ENCODE data around the gene PHKG1. TPM values are rescaled to one million over a fixed set of nuclear protein-coding genes. Genes with fewer than 3 reads are reported as not detected.
"Not testable (repeated sequence)": the region's sequence is repeated elsewhere in the genome, so short reads cannot be mapped to it uniquely, and the experiment has no call there.

Gene PHKG1
- total RNA-seq, 1 donor from 2014 or later: not detected

DNA sequence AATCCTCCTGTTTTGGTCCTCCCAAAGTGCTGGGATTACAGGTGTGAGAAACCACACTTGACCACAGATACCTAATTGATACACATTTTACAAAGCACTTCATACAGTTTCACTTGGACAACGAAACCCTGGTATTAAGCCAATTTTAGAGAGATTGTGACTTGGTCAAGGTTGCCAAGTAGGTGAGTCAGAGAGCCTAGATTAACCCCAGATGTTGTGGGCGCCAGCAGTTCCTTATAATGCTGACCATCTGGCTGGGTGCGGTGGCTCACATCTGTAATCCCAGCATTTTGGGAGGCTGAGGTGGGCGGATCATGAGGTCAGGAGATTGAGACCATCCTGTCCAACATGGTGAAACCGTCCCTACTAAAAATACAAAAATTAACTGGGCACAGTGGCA lies 4.9 kb upstream of the PHKG1 start:
- no peaks in the 10 kb centered on the region for H3K27me3 Mint-ChIP-seq (ENCODE audit: unreplicated experiment)

DNA sequence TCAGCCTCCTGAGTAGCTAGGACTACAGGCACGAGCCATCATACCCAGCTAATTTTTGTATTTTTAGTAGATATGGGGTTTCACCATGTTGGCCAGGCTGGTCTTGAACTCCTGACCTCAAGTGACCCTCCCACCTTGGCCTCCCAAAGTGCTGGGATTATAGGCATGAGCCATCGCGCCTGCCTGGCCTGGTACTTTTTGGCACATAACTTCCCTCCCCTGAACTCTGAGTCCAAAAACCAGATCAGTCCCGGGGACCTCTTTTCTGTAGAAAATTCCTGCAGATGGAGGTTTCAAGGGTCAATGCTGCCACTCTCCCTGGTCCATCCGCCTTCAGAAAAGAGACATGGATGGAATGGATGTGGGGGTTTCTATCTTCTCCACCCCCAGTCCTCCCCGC lies 364 bp downstream of the PHKG1 start:
- not testable (repeated sequence) for H3K27ac Mint-ChIP-seq (ENCODE audit: unreplicated experiment); H3K36me3 Mint-ChIP-seq (ENCODE audit: unreplicated experiment); H3K27me3 Mint-ChIP-seq (ENCODE audit: unreplicated experiment); DNase-seq; H3K9me3 Mint-ChIP-seq (ENCODE audit: unreplicated experiment); H3K4me1 Mint-ChIP-seq (ENCODE audit: low read depth, unreplicated experiment); H3K4me3 Mint-ChIP-seq (ENCODE audit: unreplicated experiment)

More for the DNA sequence above, 4.9 kb upstream of the PHKG1 start:
- Mint-ChIP-seq H3K9me3 (ENCODE audit: unreplicated experiment) (peaks cover 2% of the 10 kb centered on the region), H3K4me3 (ENCODE audit: unreplicated experiment) (no peak overlapping the region), H3K27ac (ENCODE audit: unreplicated experiment) (no peak overlapping the region), H3K36me3 (ENCODE audit: unreplicated experiment) (no peaks in the 10 kb centered on the region), H3K4me1 (ENCODE audit: low read depth, unreplicated experiment) (no peaks in the 10 kb centered on the region)
- TF ChIP-seq, protein P1, sequence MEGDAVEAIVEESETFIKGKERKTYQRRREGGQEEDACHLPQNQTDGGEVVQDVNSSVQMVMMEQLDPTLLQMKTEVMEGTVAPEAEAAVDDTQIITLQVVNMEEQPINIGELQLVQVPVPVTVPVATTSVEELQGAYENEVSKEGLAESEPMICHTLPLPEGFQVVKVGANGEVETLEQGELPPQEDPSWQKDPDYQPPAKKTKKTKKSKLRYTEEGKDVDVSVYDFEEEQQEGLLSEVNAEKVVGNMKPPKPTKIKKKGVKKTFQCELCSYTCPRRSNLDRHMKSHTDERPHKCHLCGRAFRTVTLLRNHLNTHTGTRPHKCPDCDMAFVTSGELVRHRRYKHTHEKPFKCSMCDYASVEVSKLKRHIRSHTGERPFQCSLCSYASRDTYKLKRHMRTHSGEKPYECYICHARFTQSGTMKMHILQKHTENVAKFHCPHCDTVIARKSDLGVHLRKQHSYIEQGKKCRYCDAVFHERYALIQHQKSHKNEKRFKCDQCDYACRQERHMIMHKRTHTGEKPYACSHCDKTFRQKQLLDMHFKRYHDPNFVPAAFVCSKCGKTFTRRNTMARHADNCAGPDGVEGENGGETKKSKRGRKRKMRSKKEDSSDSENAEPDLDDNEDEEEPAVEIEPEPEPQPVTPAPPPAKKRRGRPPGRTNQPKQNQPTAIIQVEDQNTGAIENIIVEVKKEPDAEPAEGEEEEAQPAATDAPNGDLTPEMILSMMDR (IDR thresholded peaks at IDR 0.05; ENCODE audit: partially characterized antibody, unreplicated experiment): no peak
- no peak for DNase-seq

DNA sequence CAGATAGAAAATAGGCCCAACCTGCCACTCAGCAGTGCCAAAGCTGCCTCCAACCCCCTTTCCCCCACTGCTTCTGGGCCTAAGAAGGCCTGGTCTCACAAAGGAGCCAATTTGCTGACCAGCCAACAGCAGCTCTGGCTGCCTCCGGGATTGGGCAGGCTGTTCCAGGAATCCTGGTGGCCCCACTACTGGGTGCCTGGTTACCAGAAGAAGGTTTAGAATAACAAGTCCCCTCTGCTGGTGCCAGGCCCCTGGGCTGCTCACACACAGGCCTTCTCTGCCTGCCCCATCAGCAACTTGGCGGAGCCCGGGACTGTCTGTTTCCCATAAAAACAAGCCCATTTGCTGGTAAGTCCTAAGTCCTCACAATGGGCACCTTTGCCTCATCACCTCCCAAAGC lies 1.2 kb downstream of the PHKG1 start:
- Mint-ChIP-seq H3K4me1 (ENCODE audit: low read depth, unreplicated experiment) (no peaks in the 10 kb centered on the region), H3K9me3 (ENCODE audit: unreplicated experiment) (peaks cover 5% of the 10 kb centered on the region), H3K27ac (ENCODE audit: unreplicated experiment) (no peak overlapping the region), H3K4me3 (ENCODE audit: unreplicated experiment) (no peak overlapping the region), H3K27me3 (ENCODE audit: unreplicated experiment) (no peaks in the 10 kb centered on the region), H3K36me3 (ENCODE audit: unreplicated experiment) (no peaks in the 10 kb centered on the region)
- TF ChIP-seq, protein P1 (IDR thresholded peaks at IDR 0.05; ENCODE audit: partially characterized antibody, unreplicated experiment): no peak
- no peak for DNase-seq

DNA sequence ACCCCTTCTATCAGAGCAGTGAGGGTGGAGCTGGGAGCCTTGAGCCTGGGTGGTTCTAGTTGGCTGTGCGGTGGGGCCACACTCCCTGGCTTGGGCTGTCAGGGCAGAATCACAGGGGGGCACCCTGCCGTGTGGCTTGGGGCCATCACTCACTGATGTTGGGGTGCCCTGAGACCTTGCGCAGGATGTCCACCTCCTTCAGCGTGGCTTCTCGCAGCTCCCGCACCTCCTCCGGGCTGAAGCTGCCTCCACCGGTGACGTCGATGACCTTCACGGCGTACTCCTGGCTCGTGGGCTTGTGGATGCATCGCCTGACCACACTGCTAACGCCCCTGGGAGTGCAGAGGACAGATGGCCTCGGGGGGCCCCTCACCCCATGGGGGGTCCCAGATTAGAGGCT lies 5.3 kb downstream of the PHKG1 start:
- peaks cover 4% of the 10 kb centered on the region for H3K9me3 Mint-ChIP-seq (ENCODE audit: unreplicated experiment)
- TF ChIP-seq, protein P1 (IDR thresholded peaks at IDR 0.05; ENCODE audit: partially characterized antibody, unreplicated experiment): no peak
- no peak overlapping the region for H3K27ac Mint-ChIP-seq (ENCODE audit: unreplicated experiment)
- no peaks in the 10 kb centered on the region for H3K4me1 Mint-ChIP-seq (ENCODE audit: low read depth, unreplicated experiment)
- DNase-seq: no peak
- H3K27me3 Mint-ChIP-seq (ENCODE audit: unreplicated experiment): no peaks in the 10 kb centered on the region
- H3K4me3 Mint-ChIP-seq (ENCODE audit: unreplicated experiment): no peak overlapping the region
- no peaks in the 10 kb centered on the region for H3K36me3 Mint-ChIP-seq (ENCODE audit: unreplicated experiment)

DNA sequence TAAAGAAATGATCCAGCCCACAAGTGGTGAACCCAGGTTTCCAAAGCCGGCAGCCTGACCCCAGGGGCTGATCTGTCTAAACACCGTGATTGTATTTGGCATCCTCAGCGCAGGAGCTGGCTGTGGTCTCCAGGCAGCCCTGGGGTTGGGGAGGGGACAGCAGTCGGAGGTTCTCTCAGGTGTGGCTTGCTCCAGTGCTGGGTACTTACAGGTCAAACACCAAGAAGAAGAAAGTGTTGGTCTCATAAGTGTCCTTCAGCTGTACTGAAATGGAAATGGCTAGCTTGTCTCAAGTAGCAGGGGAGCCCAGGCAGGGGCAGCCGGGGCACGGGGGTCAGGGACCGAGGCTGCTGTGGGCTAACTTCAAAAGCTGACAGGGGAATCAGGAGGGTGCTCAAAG lies 6.0 kb downstream of the PHKG1 start:
- Mint-ChIP-seq H3K4me1 (ENCODE audit: low read depth, unreplicated experiment) (no peaks in the 10 kb centered on the region), H3K27ac (ENCODE audit: unreplicated experiment) (no peak overlapping the region), H3K36me3 (ENCODE audit: unreplicated experiment) (no peaks in the 10 kb centered on the region), H3K9me3 (ENCODE audit: unreplicated experiment) (peaks cover 4% of the 10 kb centered on the region), H3K4me3 (ENCODE audit: unreplicated experiment) (no peak overlapping the region), H3K27me3 (ENCODE audit: unreplicated experiment) (no peaks in the 10 kb centered on the region)
- DNase-seq: no peak
- TF ChIP-seq, protein P1 (IDR thresholded peaks at IDR 0.05; ENCODE audit: partially characterized antibody, unreplicated experiment): no peak

Measured in glutamatergic neuron (in vitro differentiated cells).